Measurements from ENCODE around the gene TVP23C.

TVP23C gene

DNA sequence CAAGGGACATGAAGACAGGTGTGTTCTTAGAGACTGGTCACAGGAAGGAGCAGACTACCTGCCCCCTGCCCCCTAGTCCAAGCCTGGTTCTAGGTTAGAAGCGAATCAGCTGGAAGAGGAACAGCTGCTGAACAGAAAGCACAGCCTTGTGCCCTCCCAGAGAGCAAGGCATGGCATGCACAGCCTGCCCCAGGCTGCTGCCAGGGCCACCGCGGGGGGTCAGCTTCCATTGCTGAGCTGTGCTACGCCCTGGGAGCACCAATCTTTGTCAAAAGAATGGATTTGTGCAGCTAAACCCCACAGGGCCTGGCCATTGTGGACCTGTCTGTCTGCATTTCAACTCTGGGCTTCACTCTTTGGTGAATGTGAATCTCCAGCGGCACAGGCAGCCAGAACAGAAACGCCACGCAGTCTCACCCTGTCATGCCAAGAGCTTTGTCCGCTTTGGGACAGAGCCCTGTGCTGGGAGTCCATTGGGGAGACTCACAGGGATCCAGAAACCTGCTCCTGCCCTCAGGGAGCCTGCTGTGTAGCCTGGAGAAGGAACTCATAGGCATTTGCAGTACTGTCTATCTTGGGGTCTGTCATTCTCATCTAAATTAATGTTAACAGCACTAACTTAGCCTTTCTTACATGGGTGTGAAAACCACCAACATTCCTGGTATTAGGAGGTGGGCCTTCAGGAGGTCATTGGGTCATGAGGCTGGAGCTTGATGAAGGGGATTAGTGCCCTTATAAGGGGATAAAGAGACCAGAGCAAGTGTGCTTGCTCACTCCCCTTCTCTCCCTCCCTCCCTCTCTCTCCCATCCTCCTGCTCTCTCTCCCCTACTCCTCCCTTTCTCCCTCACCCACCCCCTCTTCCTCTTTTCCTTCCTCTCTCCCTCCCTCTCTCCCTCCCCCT is 70.2 kb downstream of the TVP23C start:
- H3K36me3 ChIP-seq (ENCODE audit: insufficient read depth, insufficient read length, low read length) = peaks cover 16% of the 10 kb centered on the region
- no peaks in the 10 kb centered on the region for H3K9me3 ChIP-seq (ENCODE audit: insufficient read depth, low read length)
- no peaks in the 10 kb centered on the region for H3K27me3 ChIP-seq (ENCODE audit: insufficient read depth, insufficient read length)
- H3K4me3 ChIP-seq (ENCODE audit: insufficient read length, low read depth) = no peak overlapping the region
- peaks cover 7% of the 10 kb centered on the region for H3K4me1 ChIP-seq (ENCODE audit: insufficient read depth, insufficient read length)
- no peak overlapping the region for H3K9ac ChIP-seq (ENCODE audit: insufficient read length, low read depth)
- DNase-seq (ENCODE audit: low read depth, low spot score) = no peak
- TF ChIP-seq SUZ12 (IDR thresholded peaks at IDR 0.05; ENCODE audit: extremely low read depth, insufficient read depth, insufficient read length) = no peak
- no peak for TF ChIP-seq ZNF274 (IDR thresholded peaks at IDR 0.05; ENCODE audit: low read depth, low read length)
- no peak for TF ChIP-seq YY1 (IDR thresholded peaks at IDR 0.05; ENCODE audit: insufficient read depth, insufficient read length)

DNA sequence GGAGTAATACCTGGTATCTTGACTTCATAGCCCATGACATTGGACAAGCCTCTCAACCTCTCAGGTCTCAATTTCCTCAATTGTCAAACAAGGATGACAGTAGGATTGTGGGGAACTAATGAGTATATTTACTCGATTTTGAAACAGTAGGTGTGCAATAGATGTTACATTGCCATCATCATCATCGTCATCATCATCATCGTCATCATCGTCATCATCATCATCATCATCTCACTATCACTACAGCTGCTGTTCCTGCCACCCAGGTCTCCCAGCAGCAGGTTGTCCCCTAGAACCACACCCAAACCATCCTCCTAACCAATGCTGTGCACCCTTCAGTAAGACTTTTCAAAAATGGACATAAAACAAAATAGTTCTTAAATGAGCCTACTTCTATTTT is 71.1 kb downstream of the TVP23C start:
- H3K9ac ChIP-seq (ENCODE audit: insufficient read length, low read depth) = no peak overlapping the region
- H3K9me3 ChIP-seq (ENCODE audit: insufficient read depth, low read length) = no peaks in the 10 kb centered on the region
- H3K36me3 ChIP-seq (ENCODE audit: insufficient read depth, insufficient read length, low read length) = peaks cover 20% of the 10 kb centered on the region
- no peaks in the 10 kb centered on the region for H3K27me3 ChIP-seq (ENCODE audit: insufficient read depth, insufficient read length)
- TF ChIP-seq ZNF274 (IDR thresholded peaks at IDR 0.05; ENCODE audit: low read depth, low read length) = no peak
- no peak for TF ChIP-seq SUZ12 (IDR thresholded peaks at IDR 0.05; ENCODE audit: extremely low read depth, insufficient read depth, insufficient read length)
- TF ChIP-seq YY1 (IDR thresholded peaks at IDR 0.05; ENCODE audit: insufficient read depth, insufficient read length) = no peak
- no peak overlapping the region for H3K4me3 ChIP-seq (ENCODE audit: insufficient read length, low read depth)
- DNase-seq (ENCODE audit: low read depth, low spot score) = no peak
- peaks cover 7% of the 10 kb centered on the region for H3K4me1 ChIP-seq (ENCODE audit: insufficient read depth, insufficient read length)

DNA sequence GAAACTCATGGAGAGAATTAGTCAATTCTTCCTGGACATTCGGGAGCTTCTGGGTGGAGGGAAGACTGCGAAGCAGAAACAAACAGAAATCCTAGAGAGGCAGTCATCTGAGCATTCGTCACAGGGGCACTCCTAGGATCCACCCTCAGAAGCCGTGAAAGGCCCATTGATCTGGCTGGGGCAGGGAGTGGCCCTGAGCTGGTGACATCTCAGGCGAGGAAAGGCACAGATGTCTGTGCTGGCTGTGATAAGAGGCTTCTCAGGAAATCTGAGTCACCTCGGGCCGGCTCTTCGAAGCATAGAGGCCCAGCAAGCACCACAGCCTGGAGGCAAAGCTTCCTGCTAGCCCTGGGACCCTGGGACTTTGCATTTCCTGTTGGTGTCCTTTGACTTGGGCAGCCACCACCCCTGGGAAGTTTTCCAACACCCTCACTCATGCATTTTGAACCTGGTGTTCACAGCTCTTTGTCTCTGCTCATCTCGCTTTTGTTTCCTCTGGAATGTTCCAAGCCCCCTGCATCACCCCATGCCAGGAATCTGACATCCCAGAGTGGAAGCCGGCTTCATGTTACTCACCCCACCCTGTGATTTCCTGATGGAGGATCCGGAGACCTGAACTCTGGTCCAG is 72.5 kb downstream of the TVP23C start:
- H3K9me3 ChIP-seq (ENCODE audit: insufficient read depth, low read length) = no peaks in the 10 kb centered on the region
- peaks cover 13% of the 10 kb centered on the region for H3K36me3 ChIP-seq (ENCODE audit: insufficient read depth, insufficient read length, low read length)
- no peak overlapping the region for H3K4me3 ChIP-seq (ENCODE audit: insufficient read length, low read depth)
- peak; percentile 77 for DNase-seq (ENCODE audit: low read depth, low spot score)
- H3K4me1 ChIP-seq (ENCODE audit: insufficient read depth, insufficient read length) = peaks cover 4% of the 10 kb centered on the region
- TF ChIP-seq YY1 (IDR thresholded peaks at IDR 0.05; ENCODE audit: insufficient read depth, insufficient read length) = no peak
- TF ChIP-seq SUZ12 (IDR thresholded peaks at IDR 0.05; ENCODE audit: extremely low read depth, insufficient read depth, insufficient read length) = no peak
- TF ChIP-seq ZNF274 (IDR thresholded peaks at IDR 0.05; ENCODE audit: low read depth, low read length) = no peak
- H3K27me3 ChIP-seq (ENCODE audit: insufficient read depth, insufficient read length) = no peaks in the 10 kb centered on the region
- peak overlapping the region; percentile 16 for H3K9ac ChIP-seq (ENCODE audit: insufficient read length, low read depth)

DNA sequence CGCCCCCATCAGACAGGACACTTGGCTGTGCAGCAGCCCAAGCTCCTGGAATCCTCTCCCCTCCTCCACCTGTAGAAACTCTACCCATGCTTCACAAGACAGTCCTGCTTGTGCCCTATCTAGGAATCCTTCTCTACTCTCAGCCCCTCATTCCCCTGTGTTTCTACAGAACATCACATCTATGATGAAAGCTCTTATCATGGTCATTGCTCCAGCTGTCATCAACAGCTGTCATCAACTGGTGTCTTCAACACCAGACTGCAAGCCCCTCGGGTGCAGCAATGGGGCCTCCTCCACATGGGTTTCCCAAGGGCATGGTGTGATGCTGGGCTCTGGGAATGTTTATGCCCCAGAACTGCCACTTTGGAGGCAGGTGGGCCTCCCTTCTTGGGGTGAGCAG is 74.7 kb downstream of the TVP23C start:
- H3K9ac ChIP-seq (ENCODE audit: insufficient read length, low read depth) = no peak overlapping the region
- peaks cover 4% of the 10 kb centered on the region for H3K4me1 ChIP-seq (ENCODE audit: insufficient read depth, insufficient read length)
- TF ChIP-seq YY1 (IDR thresholded peaks at IDR 0.05; ENCODE audit: insufficient read depth, insufficient read length) (no peak), ZNF274 (IDR thresholded peaks at IDR 0.05; ENCODE audit: low read depth, low read length) (no peak), SUZ12 (IDR thresholded peaks at IDR 0.05; ENCODE audit: extremely low read depth, insufficient read depth, insufficient read length) (no peak)
- peaks cover 10% of the 10 kb centered on the region for H3K36me3 ChIP-seq (ENCODE audit: insufficient read depth, insufficient read length, low read length)
- no peaks in the 10 kb centered on the region for H3K27me3 ChIP-seq (ENCODE audit: insufficient read depth, insufficient read length)
- no peak for DNase-seq (ENCODE audit: low read depth, low spot score)
- no peak overlapping the region for H3K4me3 ChIP-seq (ENCODE audit: insufficient read length, low read depth)
- H3K9me3 ChIP-seq (ENCODE audit: insufficient read depth, low read length) = no peaks in the 10 kb centered on the region

DNA sequence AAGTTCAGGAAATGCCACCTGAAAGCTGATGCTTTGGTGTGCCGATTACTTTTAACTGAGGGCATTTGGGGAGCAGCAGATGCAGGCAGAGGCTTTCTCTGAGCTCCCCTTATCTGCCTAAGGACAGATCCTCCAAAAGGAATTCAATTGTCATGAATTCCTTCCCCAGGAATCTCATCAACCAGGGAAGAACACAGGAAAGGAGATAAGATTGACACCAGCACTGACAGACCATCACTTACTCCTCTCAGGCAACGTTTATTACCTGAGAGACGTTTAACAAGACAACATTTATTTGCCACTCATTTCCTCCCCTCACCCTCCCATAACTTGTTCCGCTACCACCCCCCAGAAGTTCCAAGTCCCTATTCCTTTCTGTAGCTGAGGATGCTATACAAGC is 78.2 kb downstream of the TVP23C start:
- peaks cover 10% of the 10 kb centered on the region for H3K36me3 ChIP-seq (ENCODE audit: insufficient read depth, insufficient read length, low read length)
- no peak for TF ChIP-seq ZNF274 (IDR thresholded peaks at IDR 0.05; ENCODE audit: low read depth, low read length)
- no peak for TF ChIP-seq YY1 (IDR thresholded peaks at IDR 0.05; ENCODE audit: insufficient read depth, insufficient read length)
- no peak for TF ChIP-seq SUZ12 (IDR thresholded peaks at IDR 0.05; ENCODE audit: extremely low read depth, insufficient read depth, insufficient read length)
- H3K9me3 ChIP-seq (ENCODE audit: insufficient read depth, low read length) = no peaks in the 10 kb centered on the region
- DNase-seq (ENCODE audit: low read depth, low spot score) = peak; percentile 25
- no peaks in the 10 kb centered on the region for H3K27me3 ChIP-seq (ENCODE audit: insufficient read depth, insufficient read length)
- H3K9ac ChIP-seq (ENCODE audit: insufficient read length, low read depth) = no peak overlapping the region
- no peaks in the 10 kb centered on the region for H3K4me1 ChIP-seq (ENCODE audit: insufficient read depth, insufficient read length)
- no peak overlapping the region for H3K4me3 ChIP-seq (ENCODE audit: insufficient read length, low read depth)

DNA sequence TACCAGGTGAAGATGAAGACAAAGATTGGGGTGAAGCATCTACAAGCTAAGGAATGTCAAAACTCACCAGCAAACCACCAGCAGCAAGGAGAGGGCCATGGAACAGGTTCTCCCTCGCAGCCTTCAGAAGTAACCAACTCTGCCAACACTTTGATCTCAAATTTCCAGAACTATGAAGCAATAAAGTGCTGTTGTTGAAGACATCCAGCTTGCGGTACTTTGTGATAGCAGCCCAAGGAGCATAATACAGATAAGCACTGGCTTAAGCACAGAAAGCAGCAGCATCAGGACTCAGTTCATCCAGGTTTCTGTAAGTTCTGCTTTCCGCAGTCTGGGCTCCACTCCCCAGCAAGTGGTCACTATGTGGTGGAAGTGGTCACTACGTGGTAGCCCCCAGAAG is 79.9 kb downstream of the TVP23C start:
- H3K4me1 ChIP-seq (ENCODE audit: insufficient read depth, insufficient read length) = no peaks in the 10 kb centered on the region
- no peaks in the 10 kb centered on the region for H3K9me3 ChIP-seq (ENCODE audit: insufficient read depth, low read length)
- H3K27me3 ChIP-seq (ENCODE audit: insufficient read depth, insufficient read length) = no peaks in the 10 kb centered on the region
- no peak overlapping the region for H3K4me3 ChIP-seq (ENCODE audit: insufficient read length, low read depth)
- H3K9ac ChIP-seq (ENCODE audit: insufficient read length, low read depth) = no peak overlapping the region
- TF ChIP-seq YY1 (IDR thresholded peaks at IDR 0.05; ENCODE audit: insufficient read depth, insufficient read length) (no peak), ZNF274 (IDR thresholded peaks at IDR 0.05; ENCODE audit: low read depth, low read length) (no peak), SUZ12 (IDR thresholded peaks at IDR 0.05; ENCODE audit: extremely low read depth, insufficient read depth, insufficient read length) (no peak)
- DNase-seq (ENCODE audit: low read depth, low spot score) = no peak
- H3K36me3 ChIP-seq (ENCODE audit: insufficient read depth, insufficient read length, low read length) = peaks cover 10% of the 10 kb centered on the region

DNA sequence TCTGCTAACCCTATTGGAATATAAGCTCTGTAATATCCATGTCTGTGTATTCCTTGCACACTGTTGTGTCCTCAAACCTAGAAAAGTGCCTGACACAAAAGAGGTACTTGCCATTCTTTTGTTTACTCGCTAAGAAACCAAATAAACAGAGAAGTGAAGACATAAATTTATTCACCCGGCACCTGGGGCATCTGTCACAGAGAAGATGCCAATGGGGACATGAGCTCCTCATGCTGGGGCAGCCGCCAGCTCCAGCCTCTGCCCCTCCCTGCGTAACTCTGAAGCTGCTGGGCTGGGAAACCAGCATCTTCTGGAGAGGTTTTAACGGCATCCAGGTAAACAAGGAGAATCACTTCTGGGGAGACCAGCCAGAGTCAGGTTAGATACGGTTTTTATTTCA is 80.8 kb downstream of the TVP23C start:
- H3K36me3 ChIP-seq (ENCODE audit: insufficient read depth, insufficient read length, low read length) = peaks cover 7% of the 10 kb centered on the region

More for the DNA sequence above, 80.8 kb downstream of the TVP23C start:
- no peak for DNase-seq (ENCODE audit: low read depth, low spot score)
- no peak overlapping the region for H3K4me3 ChIP-seq (ENCODE audit: insufficient read length, low read depth)
- TF ChIP-seq SUZ12 (IDR thresholded peaks at IDR 0.05; ENCODE audit: extremely low read depth, insufficient read depth, insufficient read length) = no peak
- TF ChIP-seq ZNF274 (IDR thresholded peaks at IDR 0.05; ENCODE audit: low read depth, low read length) = no peak
- TF ChIP-seq YY1 (IDR thresholded peaks at IDR 0.05; ENCODE audit: insufficient read depth, insufficient read length) = no peak
- H3K4me1 ChIP-seq (ENCODE audit: insufficient read depth, insufficient read length) = no peaks in the 10 kb centered on the region
- H3K9ac ChIP-seq (ENCODE audit: insufficient read length, low read depth) = no peak overlapping the region
- H3K27me3 ChIP-seq (ENCODE audit: insufficient read depth, insufficient read length) = no peaks in the 10 kb centered on the region
- no peaks in the 10 kb centered on the region for H3K9me3 ChIP-seq (ENCODE audit: insufficient read depth, low read length)

Measured in NT2/D1 (cell line).